HK-2 (cell line): ENCODE data around the gene IQCN.

Experiments
- DNase-seq: peaks from one replicate; pipeline ENCODE4 v3.0.0-alpha.2; 2018; ENCODE audit not compliant: unreplicated experiment

The IQCN gene

DNA sequence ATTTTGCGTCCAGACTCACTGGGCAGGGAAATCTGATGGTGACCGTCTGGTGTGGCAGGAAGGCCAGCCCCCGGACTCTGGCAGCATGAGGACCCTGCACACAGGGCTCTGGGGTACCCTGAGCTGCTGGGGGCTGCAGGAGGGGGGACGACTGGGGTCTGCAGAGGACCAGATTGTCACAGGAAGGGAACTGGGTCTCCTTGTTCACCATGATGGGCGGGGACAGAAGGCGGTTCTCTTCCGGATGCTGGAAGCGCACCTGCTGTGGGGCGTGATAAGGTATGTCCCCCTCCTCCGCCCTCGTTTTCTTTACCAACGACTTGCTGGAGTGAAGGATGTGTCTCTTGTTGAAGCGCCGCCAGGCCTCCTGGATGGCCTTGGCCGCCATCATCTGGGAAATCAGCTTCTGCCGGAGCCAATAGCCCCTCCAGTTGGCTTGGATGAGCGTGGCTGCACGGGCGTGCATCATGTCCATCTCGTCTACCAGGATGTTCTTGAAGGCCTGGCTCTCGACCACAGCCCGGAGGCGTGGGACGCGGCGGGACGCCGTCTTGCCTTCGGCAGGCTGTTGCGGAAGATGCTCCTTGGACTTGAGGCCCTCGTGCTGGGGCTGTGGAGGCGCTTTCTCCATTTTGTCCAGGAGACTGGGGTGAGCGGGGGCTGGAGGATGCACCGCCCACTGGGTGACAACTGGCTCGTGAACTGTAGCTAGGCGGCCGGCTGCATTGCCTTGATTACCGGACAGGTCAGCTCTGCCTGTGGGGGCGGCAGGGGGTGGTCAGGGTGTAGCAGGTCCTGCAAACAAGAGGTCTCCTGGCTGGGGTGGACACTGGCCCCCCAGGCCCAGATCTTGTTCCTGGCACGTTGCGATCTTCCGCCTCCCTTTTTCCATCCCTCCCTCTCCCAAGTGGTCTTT is 7.2 kb downstream of the IQCN start:
- no peak for DNase-seq

DNA sequence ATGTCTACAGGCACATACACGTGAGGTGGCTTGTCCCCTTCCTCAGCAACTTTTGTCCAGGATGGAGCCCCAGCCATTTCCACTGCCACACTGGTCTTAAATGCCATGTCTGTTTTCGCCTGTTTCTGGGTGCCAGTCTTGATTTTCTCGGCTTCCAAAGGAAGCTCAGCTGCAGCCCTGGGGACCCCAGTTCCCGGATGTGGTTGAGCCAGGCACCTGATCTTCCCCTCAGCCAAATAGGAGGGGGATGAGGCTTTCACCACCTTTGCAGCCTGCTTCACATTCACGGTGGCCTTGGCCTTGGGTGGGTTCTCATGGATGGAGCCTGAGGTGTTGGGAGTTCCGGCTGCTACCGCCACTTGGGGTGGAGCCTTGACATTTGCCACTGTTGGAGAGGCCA is 8.7 kb downstream of the IQCN start:
- DNase-seq = no peak

DNA sequence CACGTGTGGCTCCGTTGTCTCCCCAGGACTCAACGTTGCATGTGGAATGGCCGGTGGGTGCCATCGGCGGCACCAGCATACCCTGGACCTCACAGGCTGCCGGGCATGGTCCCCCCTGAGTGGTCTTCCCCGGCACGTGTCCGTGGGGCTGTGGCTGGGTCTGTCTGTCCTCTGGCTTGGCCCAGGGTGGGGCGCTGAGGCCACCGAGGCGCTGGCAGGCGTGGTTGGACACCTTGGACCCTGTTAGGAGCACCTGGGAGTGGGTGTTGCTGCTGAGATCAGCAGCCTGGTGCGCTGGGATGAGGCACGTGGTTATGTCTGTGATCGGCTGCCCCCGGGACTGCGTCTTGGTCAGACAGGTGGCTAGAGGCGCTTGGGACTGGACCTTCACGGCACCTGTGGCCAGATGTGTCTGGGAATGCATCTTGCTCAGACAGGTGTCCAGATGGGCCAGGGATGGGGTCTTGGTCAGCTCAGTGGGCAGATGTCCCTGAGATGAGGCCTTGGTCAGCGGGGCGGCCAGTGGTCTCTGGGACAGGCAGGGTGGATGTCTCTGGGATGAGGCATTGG is 9.2 kb downstream of the IQCN start:
- no peak for DNase-seq

DNA sequence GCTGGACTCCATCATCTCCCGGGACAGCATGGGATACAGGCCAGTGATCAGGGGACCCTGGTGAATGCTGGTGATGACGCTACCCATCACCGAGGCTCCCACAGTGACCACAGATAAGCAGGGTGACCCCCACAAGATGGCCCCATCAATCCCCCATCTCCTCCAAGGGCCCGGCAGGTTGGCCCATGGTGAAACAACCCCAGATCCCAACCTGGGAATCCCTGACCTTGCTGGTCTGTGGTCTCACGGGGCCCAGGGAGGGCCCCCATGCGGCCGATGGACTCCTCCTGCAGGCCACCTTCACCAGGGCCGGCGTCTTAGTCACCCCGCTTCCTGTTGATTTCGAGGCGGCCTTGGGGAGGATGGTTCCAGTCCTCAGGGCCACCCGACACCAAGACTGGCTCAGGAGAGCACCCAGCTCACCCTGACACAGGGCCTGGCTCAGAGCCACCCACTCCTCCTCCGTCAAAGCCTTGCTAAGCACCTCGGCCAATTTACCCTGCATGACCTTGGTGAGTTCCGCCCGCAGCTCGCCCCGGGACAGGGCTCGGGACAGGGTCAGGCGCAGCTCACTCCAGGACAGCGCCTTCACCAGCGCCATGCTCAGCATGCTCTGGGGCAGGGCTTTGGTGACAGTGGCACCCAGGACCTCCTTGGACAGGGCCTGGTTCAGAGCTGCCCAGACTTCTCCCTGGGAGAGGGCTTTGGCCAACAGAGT is 10.0 kb downstream of the IQCN start:
- no peak for DNase-seq

DNA sequence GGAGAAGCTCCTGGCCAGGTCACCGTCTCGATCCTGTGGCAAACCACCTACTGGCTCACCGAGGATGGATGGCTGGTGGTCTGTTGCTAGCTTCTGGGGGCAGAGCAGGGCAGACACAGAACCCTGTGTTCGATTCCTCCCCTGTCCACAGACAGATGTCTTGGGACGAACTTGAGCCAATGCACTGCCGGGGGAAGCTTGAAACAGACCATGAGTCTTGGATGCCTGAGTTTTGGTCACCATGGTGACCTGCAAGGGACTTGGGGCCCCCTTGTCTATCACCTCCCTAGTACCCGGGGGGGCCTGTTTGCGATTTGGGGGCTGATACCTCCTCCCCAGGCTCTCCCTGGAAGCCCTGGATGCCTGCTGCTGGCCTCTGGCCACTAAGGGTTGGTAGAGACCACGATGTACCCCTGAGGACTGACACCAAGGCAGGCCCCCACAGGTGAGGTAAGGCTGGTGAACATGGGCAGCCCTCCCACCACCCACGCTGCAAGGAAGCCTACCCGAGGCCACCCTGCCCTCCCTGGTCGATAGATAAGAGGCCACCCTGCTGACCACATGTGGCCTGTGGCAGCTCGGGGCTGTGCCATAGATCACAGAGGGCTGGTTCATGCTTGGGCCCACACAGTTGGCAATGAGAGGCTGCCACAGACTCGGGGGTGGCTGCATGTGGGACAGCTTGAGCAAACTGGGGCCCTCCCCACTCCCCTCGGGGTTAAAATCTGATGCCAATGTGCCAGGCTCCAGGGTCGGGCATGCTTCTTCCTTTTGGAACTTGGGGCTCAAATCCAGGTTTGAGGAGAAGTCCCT is 10.7 kb downstream of the IQCN start:
- no peak for DNase-seq

DNA sequence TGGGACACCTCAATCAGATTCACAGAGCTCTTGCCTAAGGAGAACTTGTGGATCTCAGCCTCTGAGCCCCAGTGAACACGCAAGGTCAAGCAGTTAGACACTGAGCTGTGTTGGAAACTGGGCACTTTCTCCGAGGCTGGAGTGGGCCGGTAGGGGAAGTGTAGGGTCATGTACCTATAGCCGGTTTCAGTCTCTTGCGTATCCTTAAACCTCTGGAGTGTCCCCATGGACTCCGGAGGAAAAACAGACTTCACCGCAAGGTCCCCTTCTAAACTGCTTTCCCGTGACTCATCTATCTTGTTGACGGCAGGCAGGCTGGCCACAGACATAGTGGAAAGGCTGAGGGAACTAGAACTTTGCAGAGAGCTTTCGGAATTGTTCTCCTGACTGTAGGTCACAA is 11.3 kb downstream of the IQCN start:
- DNase-seq = no peak

DNA sequence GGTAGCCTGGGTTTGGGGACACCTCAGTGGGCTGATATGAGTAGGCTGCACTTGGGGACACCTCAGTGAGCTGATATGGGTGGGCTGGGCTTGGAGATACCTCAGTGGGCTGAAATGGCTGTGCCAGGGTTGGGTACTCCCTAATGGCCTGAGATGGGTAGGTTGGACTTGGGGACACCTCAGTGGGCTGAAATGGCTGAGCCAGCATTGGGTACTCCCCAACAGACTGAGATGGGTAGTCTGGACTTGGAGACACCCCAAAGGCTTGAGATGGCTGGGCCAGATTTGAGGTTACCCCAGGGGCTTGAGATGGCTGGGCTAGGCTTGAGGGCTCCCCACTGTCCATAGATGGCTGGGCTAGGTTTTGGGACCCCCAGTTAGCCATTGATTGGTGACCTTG is 12.1 kb downstream of the IQCN start:
- DNase-seq = no peak

DNA sequence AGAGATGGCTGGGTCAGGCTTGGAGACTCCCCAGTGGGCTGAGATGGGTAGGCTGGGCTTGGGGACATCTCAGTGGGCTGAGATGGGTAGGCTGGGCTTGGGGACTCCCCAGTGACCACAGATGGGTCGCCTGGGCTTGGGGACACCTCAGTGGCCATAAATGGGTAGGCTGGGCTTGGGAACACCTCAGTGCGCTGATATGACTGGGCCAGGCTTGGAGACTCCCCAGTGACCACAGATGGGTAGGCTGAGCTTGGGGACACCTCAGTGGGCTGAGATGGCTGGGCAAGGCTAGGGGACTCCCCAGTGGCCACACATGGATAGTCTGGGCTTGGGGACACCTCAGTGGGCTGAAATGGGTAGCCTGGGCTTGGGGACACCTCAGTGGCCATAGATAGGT is 12.8 kb downstream of the IQCN start:
- DNase-seq = no peak

DNA sequence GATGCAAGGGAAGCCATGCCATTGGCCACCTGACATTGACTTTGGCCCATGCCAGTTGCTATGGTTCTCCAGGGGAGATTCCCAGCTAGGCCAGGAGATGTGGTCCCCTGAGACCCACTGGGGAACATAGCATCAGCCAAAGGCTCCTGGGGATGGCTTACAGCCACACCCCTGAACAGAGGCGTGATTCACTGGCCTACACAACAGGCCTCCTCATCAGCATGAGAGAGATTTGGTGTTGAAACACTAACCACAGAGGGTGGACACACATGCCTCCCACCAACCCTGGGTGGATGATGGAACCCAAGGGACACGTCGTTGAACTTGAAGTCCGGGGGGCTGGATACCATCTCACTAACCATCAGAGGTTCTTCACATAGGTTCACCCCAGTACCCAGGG is 14.4 kb downstream of the IQCN start:
- DNase-seq = no peak

DNA sequence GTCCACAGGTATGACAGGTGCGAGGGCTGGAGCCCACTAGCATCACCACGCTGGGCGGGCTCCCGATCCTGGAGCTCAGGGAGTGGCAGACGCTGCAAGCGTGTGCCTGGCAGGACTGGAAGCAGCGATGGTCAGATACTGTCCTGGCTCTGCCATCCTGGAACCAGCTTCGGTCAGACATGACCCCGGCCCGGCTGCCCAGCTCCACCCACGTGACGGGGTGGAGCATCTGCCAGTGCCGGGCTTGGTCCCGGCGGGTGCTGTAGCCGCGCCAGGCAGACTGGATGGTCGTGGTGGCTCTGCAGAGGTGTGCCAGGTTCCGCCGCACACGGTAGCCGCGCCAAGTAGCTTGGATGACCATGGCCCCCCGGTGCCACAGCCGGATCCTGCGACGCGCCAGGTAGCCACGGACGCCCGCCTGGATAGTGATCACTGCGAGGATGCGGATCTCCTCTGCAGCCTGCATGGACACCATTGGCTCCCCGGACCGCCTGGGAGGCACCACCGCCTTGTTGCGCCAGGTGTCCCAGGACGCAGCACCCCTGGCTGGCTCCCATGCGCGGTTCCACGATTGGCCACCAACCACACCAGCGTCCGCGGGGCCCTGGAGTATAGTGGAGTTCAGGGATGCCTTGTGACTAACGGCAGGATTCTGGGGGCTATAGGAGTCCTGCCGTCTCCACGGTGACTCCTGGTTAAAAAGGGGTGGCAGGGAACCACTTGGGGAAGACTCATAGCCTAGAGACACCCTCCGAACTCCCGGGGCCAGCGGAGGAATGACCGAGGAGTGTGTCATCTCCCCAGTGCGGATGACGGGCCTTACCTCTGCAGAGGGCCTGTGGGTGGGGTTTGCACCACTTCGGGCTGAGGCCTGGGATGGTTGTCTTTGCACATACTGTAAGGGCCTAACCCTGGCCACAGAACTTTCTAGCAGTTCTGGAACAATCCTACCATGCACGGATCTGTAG is 16.5 kb downstream of the IQCN start:
- no peak for DNase-seq

DNA sequence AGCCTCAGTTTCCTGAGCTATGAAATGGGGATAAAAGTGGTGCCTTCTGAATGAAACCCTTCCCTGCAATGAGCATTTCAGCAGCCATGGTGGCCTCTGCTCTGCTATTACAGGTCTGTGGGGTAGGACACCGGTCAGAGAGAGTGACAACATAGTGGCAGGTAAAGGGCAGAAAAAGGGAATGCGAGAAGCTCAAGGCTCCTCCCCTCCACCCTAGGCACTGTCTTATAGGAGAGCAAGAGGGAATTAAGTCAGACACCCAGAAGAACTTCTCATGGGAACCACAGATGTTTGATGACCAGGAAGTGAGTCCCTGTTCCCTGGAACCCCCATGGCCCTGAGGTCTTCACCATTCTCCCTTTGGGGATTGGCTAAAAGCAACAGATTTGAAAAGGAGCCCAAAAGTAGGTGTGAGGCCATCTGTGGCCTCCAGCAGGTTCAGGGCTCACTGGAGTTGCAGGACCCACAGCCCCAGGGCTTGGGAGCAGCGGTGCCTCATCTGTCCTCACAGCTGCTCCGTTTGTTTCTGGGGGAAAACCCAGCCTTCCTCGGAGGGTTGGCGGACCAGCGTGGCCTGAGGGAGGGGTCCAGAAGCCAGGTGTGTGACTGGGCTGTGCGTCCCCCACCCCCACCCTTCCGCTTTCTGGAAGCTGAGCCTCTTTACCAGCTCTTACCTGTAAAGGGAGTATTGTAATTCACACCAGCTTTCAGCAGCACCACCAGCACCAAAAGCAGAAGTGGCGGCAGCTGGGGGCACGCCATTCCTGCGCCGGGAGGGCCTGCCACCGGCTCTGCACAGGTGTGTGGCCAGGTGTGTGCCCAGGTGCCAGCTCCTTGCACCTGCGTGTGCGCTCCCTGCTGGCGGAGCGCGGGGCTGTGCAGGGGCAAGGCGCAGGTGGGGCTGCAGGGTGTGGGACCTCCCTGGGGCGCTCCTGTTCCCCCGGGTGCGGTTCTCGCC is 19.4 kb downstream of the IQCN start:
- DNase-seq = no peak

DNA sequence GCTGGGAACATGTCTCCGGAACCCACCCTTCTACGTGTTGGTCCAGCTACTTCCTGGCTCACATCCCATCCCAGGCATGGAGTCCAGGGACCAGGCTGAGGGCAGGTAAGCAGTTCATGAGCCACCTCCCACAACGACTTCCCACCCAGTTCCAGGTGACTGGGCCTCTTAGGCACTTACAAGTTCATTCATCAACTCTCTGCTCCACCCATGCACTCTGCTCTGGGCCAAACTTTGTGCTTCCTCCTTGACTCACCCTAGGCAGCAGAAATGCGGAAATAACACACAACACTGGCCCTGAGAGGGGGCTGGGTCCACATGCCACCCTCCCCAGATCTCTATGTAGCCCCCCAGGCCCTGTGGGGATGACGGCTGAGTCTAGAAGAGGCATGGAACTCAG is 20.5 kb downstream of the IQCN start:
- no peak for DNase-seq

DNA sequence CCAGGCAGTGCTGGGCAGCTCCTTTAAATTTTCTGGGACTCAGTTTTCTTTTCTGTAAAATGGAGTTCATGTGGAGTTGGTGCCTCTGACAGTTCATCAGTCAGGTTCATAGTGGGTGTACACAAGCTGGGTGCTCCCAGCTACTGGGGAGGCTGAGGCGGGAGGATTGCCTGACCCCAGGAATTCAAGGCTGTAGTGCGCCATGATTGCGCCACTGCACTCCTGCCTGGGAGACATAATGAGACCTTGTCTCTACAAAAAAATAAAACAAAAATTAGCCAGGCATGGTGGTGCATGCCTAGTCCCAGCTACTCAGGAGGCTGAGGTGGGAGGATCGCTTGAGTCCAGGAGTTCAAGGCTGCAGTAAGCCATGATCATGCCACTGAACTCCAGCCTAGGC is 21.1 kb downstream of the IQCN start:
- DNase-seq = no peak

DNA sequence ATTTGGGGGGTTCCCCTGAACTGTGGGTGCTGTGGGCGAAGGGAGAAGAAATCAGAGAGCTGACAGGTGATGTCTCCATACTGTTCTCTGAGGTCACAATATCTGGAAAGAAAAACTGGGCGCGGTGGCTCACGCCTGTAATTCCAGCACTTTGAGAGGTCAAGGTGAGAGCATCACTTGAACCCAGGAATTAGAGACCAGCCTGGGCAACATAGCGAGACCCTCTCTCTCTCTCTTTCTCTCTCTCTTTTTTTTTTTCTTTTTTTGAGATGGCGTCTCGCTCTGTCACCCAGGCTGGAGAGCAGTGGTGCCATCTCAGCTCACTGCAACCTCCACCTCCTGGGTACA is 21.9 kb downstream of the IQCN start:
- DNase-seq = no peak

DNA sequence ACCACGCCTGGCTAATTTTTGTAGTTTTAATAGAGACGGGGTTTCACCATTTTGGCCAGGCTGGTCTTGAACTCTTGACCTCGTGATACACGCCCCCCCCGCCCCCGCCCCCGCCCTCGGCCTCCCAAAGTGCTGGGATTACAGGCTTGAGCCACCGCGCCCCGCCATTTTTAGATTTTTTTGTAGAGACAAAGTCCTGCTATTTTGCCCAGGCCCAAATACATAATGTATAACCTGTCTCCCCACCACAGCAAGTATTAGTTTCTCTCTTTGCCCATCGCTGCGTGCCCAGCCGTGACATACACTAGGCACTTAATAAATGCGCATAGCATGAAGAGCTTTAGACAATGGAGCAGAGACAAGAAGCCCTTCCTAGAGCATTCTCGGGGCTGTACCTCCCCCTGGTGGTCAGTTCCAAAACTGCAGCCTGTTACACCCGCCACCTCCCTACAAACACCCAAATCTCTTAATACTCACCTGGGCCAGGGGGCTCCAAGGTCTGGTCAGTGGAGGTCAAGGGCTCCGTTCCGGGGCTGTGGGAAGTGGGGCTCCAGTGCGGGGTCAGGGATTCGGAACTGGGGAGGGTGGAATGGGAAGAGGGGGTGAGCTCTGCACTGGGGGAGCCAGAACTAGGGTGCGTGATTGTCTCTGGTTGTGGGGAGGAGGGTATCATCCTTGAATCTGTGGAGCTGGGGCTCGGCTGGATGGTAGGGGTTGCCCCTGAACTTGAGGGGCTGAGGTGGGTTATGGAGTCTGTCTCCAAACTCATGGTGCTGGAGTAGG is 22.5 kb downstream of the IQCN start:
- peak; percentile 80 for DNase-seq

DNA sequence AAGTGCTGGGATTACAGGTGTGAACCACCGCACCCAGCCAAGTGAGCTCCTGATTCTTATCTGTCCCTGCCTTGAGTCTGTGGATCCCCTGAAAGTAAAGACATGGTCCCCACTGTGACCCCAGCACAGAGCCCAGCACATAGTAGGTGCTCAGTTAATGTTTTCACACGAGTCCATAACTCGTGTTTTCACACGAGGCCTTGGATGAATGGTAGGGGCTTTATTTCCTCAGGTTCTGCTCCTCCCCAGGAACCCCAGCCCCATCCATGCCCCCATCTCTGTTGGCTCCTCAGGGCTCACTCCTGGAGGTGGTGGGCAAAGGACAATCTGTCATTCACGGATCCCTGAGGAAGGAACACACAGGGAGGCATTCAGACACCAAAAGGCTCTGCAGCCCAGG is 24.4 kb downstream of the IQCN start:
- DNase-seq = no peak

DNA sequence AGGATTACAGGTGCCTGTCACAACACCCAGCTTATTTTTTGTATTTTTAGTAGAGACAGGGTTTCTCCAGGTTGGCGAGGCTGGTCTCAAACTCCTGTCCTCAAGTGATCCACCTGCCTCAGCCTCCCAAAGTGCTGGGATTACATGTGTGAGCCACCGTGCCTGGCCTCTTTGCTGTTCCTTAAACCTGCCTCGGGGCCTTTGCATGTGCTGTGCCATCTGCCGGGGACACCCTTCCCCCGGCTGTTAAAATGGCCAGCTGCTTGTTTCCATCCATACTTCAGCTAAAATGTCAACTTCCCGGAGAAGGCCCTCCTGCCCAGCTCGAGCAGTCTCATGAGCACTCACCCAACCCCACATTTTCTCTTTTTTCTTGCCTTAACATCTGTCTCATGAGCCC is 29.0 kb downstream of the IQCN start:
- DNase-seq = no peak

DNA sequence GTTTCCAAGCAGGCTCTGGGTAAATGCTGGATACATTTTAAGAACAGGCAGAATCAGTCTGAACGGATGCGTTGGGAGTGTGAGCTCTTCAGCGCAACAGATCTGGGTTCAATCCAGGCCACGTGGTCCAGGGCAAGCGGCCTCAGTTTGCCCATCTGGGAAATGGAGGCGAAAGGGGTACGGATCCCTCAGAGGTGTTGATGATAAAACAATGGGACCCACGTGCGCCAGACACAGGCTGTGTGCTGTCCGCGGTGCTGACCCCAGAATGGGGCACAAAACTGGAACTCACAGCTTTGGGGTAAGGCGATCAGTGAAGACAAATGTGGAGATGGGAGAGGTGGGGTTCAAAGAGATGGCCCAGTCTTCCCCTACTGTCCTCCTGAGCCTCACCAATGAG is 34.9 kb downstream of the IQCN start:
- no peak for DNase-seq

DNA sequence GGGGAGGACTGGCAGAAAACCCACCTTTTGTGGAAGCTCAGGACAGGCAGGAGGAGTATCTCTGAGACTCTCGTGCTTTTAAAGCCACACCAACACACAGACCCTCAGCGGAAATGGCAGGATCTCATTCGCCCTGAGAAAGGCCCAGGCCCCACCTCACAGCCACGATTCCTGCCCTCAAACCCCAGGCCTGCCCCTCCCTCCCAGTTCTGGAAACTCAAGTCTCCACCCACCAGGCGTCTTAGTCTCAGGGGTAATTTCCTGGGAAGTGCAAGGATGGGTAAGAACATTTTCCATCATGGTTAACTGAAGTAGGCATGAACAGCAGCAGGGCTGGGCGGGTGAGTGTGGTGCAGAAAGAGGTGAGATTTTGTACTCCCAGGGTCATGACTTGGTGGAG is 40.1 kb downstream of the IQCN start:
- DNase-seq = no peak
